Natural killer cell treated with Interleukin-12 subunit alpha and Interleukin-12 subunit beta and Interleukin-15 and Interleukin-18, amount 100 ng/mL, for 72 hours (primary cell): ENCODE results near the gene CLCN5. TPM values are rescaled to one million over a fixed set of nuclear protein-coding genes. Genes with fewer than 3 reads are reported as not detected.

Experiments used
- ATAC-seq, 2 donors: fragments of 150-1000 bp; cut with Tn5 transposase in 1 of 2; sonication (Bioruptor Pico), chemical (Tn5 transposase) in 1 of 2; 2 replicates each; pipeline ENCODE4 v1.10.0; 2021
- DNase-seq: peaks from one replicate; pipeline ENCODE4 v3.0.0; 2022; ENCODE audit warnings: low spot score
- H3K27ac Mint-ChIP-seq, 2 donors: 1 replicate in 1 of 2; 2 replicates in 1 of 2; pipeline ENCODE4 v1.8.0; 2022; ENCODE audit warnings: mixed read lengths in 2 of 2, mild to moderate bottlenecking in 1 of 2, moderate library complexity in 1 of 2
- H3K27me3 Mint-ChIP-seq, 2 donors: 1 replicate in 1 of 2; 2 replicates in 1 of 2; pipeline ENCODE4 v1.8.0; 2022; ENCODE audit warnings: mixed read lengths in 2 of 2
- H3K36me3 Mint-ChIP-seq: one replicate; pipeline ENCODE4 v1.8.0; 2022; ENCODE audit warnings: mixed read lengths
- H3K4me1 Mint-ChIP-seq, 2 donors: 1 replicate in 1 of 2; 2 replicates in 1 of 2; pipeline ENCODE4 v1.8.0; 2022; ENCODE audit warnings: low read depth in 2 of 2, mixed read lengths in 2 of 2, mild to moderate bottlenecking in 1 of 2
- H3K4me3 Mint-ChIP-seq: one replicate; pipeline ENCODE4 v1.8.0; 2022; ENCODE audit warnings: mixed read lengths
- H3K9me3 Mint-ChIP-seq: 2 replicates; pipeline ENCODE4 v1.8.0; 2022; ENCODE audit warnings: mixed read lengths
- total RNA-seq, 2 donors: library from RNA; stranded (reverse); gene quantifications; one replicate each; pipeline ENCODE4 v1.2.3, GENCODE V29; 2022

Gene CLCN5
- total RNA-seq, 2 donors from 2014 or later, result 3.8 to 6.2 TPM

DNA sequence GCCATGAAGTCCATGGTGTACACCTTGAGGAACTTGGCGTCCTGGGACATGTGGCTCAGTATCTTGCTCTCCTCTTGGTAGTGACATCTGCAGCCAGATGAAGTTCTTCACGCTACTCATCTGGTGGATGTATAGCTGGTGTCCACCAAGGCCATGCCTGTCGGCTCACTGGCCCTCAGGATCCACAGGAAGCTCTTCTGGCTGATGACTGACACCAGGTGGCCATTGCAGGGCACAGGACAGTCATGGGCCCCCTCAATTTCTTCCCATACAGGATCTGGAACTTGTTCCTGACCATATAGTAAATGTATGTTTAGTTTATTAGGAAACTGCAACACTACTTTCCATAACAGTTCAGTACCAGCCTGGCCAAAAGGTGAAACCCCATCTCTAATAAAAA lies 10.3 kb upstream of the CLCN5 start:
- H3K4me3 Mint-ChIP-seq, result no peak overlapping the region
- no peak for DNase-seq
- peaks cover 0 to 8% of the 10 kb centered on the region in 2 donors for H3K4me1 Mint-ChIP-seq
- H3K9me3 Mint-ChIP-seq, result no peaks in the 10 kb centered on the region
- no peak for ATAC-seq
- no peak overlapping the region for H3K27ac Mint-ChIP-seq
- H3K36me3 Mint-ChIP-seq, result no peaks in the 10 kb centered on the region
- H3K27me3 Mint-ChIP-seq, result peaks cover 13 to 19% of the 10 kb centered on the region in 2 donors

DNA sequence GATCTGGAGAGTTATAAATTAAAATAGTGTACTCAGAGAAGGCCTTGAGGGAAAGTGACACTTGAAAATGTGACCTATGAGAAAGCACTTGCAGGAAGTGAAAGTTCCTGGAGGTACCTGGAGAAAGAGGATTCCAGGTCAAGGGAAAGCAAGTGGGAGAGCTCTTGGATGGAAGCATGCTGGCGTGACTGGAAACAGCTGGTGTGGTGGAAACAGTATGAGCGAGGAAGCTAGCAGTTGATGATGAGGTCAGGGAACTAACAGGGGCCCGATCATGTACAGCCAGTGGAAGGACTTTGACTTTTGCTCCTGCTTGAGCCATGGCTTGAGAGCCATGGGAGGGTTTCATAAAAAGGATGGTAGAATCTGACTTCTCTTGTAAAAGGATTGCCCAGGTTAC lies 9.5 kb upstream of the CLCN5 start:
- Mint-ChIP-seq H3K27me3 (peaks cover 10 to 16% of the 10 kb centered on the region in 2 donors), H3K4me1 (peaks cover 0 to 8% of the 10 kb centered on the region in 2 donors), H3K4me3 (no peak overlapping the region), H3K9me3 (no peaks in the 10 kb centered on the region), H3K36me3 (no peaks in the 10 kb centered on the region), H3K27ac (no peak overlapping the region)
- no peak for DNase-seq
- no peak for ATAC-seq

GRCh38 chrX:49915361-49916222 lies 6.8 kb upstream of the CLCN5 start:
- no peaks in the 10 kb centered on the region for H3K9me3 Mint-ChIP-seq
- peaks cover 0 to 9% of the 10 kb centered on the region in 2 donors for H3K27me3 Mint-ChIP-seq
- DNase-seq, result peak; percentile 71
- H3K36me3 Mint-ChIP-seq, result no peaks in the 10 kb centered on the region
- H3K4me1 Mint-ChIP-seq, result no peaks in the 10 kb centered on the region
- no peak overlapping the region for H3K27ac Mint-ChIP-seq
- H3K4me3 Mint-ChIP-seq, result no peak overlapping the region
- peak in 1 of 2 donors; percentile 67 for ATAC-seq

DNA sequence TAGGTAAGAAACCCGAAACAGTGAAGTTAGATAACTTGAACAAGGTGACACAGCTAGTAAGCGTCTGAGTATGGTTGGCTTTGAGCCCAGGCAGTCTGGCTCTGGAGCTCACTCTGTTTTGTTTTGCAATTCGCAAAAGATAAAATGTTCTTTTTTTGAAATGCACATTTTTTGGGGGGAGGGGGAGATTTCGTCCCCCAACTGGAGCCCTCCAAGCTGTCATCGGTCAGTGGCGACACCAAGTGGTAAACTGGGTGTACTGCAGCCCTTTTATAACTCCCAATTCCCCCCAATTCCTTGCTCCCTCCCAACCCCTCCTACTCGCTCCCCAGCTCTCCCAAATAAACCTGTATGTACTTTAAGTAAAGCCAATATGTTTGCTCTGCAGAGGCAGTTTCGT lies 2.8 kb upstream of the CLCN5 start:
- DNase-seq (no peak), ATAC-seq (no peak)
- H3K4me3 Mint-ChIP-seq, result no peak overlapping the region
- no peaks in the 10 kb centered on the region for H3K9me3 Mint-ChIP-seq
- no peaks in the 10 kb centered on the region for H3K36me3 Mint-ChIP-seq
- no peak overlapping the region for H3K27ac Mint-ChIP-seq
- H3K27me3 Mint-ChIP-seq, result peaks cover 0 to 9% of the 10 kb centered on the region in 2 donors
- H3K4me1 Mint-ChIP-seq, result no peaks in the 10 kb centered on the region

DNA sequence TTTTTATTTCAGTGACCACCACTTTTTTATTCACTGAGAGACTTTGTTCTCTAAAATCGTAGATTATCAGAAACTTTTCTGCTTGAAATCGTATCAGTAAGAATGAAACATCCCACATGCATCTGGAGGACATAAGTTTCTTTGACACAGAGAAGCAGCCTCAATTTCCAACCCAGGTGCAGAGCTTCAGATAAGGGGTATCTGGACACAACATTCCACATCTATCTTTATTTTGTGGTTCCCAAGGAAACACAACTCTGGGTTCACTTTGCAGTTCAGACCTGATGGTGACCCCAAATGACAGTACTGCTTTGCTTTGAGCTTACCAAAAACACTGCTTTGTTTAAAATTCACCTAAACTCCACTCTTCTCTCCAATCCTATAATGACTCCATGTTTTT lies 1.3 kb upstream of the CLCN5 start:
- no peaks in the 10 kb centered on the region for H3K9me3 Mint-ChIP-seq
- no peak for ATAC-seq
- DNase-seq, result no peak
- H3K27ac Mint-ChIP-seq, result no peak overlapping the region
- H3K27me3 Mint-ChIP-seq, result peaks cover 0 to 9% of the 10 kb centered on the region in 2 donors
- no peaks in the 10 kb centered on the region for H3K4me1 Mint-ChIP-seq
- H3K4me3 Mint-ChIP-seq, result no peak overlapping the region
- H3K36me3 Mint-ChIP-seq, result peaks cover 1% of the 10 kb centered on the region

- Mint-ChIP-seq H3K4me3 (no peak overlapping the region), H3K9me3 (no peaks in the 10 kb centered on the region), H3K27me3 (peaks cover 0 to 6% of the 10 kb centered on the region in 2 donors), H3K27ac (no peak overlapping the region), H3K36me3 (peaks cover 7% of the 10 kb centered on the region), H3K4me1 (no peaks in the 10 kb centered on the region)
- no peak for DNase-seq
- no peak for ATAC-seq
These were observed 2.8 kb downstream of the CLCN5 start for GRCh38 chrX:49925176-49925575.

GRCh38 chrX:49930039-49930438 lies 7.6 kb downstream of the CLCN5 start:
- no peak overlapping the region for H3K4me3 Mint-ChIP-seq
- H3K36me3 Mint-ChIP-seq, result peaks cover 7% of the 10 kb centered on the region
- H3K4me1 Mint-ChIP-seq, result no peaks in the 10 kb centered on the region
- no peak for ATAC-seq
- no peak for DNase-seq
- peaks cover 0 to 6% of the 10 kb centered on the region in 2 donors for H3K27me3 Mint-ChIP-seq
- H3K27ac Mint-ChIP-seq, result no peak overlapping the region
- no peaks in the 10 kb centered on the region for H3K9me3 Mint-ChIP-seq

DNA sequence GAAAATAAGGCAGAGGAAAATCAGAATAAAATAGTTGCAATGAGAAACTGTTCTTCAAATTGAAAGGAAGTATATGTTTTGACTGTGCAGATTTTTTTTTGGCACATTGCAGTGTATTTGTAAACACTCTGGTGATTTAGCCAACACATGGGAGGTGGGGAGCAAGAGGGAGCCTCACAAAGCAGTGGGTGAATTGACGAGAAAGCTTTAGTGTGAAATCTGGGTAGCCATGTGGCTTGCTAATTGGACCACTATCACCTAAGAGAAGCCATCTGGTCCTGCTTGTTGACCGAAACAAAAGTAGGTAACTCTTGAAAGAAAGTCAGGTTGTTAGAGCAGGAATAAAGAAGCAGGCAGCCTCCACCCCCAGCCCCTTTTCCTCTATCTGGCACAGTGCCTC lies 10.4 kb downstream of the CLCN5 start:
- Mint-ChIP-seq H3K27ac (no peak overlapping the region), H3K27me3 (no peaks in the 10 kb centered on the region), H3K9me3 (no peaks in the 10 kb centered on the region), H3K4me1 (no peaks in the 10 kb centered on the region), H3K36me3 (no peaks in the 10 kb centered on the region), H3K4me3 (no peak overlapping the region)
- ATAC-seq, result no peak
- no peak for DNase-seq

- Mint-ChIP-seq H3K36me3 (no peaks in the 10 kb centered on the region), H3K27ac (no peak overlapping the region), H3K27me3 (no peaks in the 10 kb centered on the region), H3K4me3 (no peak overlapping the region), H3K4me1 (no peaks in the 10 kb centered on the region), H3K9me3 (no peaks in the 10 kb centered on the region)
- DNase-seq (no peak), ATAC-seq (no peak)
These were observed 11.8 kb downstream of the CLCN5 start for GRCh38 chrX:49934148-49934547.

- Mint-ChIP-seq H3K4me3 (no peak overlapping the region), H3K27ac (no peak overlapping the region)
These were observed 12.3 kb downstream of the CLCN5 start for GRCh38 chrX:49934729-49935128.

GRCh38 chrX:49947781-49948180 lies 25.4 kb downstream of the CLCN5 start:
- Mint-ChIP-seq H3K36me3 (no peaks in the 10 kb centered on the region), H3K9me3 (no peaks in the 10 kb centered on the region), H3K4me3 (no peak overlapping the region), H3K27ac (no peak overlapping the region), H3K4me1 (no peaks in the 10 kb centered on the region), H3K27me3 (peaks cover 0 to 3% of the 10 kb centered on the region in 2 donors)
- no peak for DNase-seq
- ATAC-seq, result no peak

More at GRCh38 chrX:49934729-49935128, 12.3 kb downstream of the CLCN5 start:
- Mint-ChIP-seq H3K4me1 (no peaks in the 10 kb centered on the region), H3K36me3 (no peaks in the 10 kb centered on the region), H3K9me3 (no peaks in the 10 kb centered on the region), H3K27me3 (no peaks in the 10 kb centered on the region)
- no peak for ATAC-seq
- DNase-seq, result no peak

GRCh38 chrX:49949961-49950360 lies 27.6 kb downstream of the CLCN5 start:
- H3K27ac Mint-ChIP-seq, result no peak overlapping the region
- H3K4me3 Mint-ChIP-seq, result no peak overlapping the region
- no peak for DNase-seq
- ATAC-seq, result no peak
- no peaks in the 10 kb centered on the region for H3K9me3 Mint-ChIP-seq
- peaks cover 0 to 3% of the 10 kb centered on the region in 2 donors for H3K27me3 Mint-ChIP-seq
- H3K36me3 Mint-ChIP-seq, result no peaks in the 10 kb centered on the region
- H3K4me1 Mint-ChIP-seq, result no peaks in the 10 kb centered on the region

GRCh38 chrX:49951524-49952193 lies 29.3 kb downstream of the CLCN5 start:
- ATAC-seq (no peak), DNase-seq (no peak)
- H3K27me3 Mint-ChIP-seq, result peaks cover 0 to 3% of the 10 kb centered on the region in 2 donors
- H3K4me1 Mint-ChIP-seq, result no peaks in the 10 kb centered on the region
- no peak overlapping the region for H3K27ac Mint-ChIP-seq
- no peaks in the 10 kb centered on the region for H3K36me3 Mint-ChIP-seq
- H3K4me3 Mint-ChIP-seq, result no peak overlapping the region
- H3K9me3 Mint-ChIP-seq, result no peaks in the 10 kb centered on the region

GRCh38 chrX:49956313-49956712 lies 33.9 kb downstream of the CLCN5 start:
- Mint-ChIP-seq H3K27ac (no peak overlapping the region), H3K4me1 (no peaks in the 10 kb centered on the region), H3K4me3 (no peak overlapping the region), H3K36me3 (no peaks in the 10 kb centered on the region), H3K9me3 (no peaks in the 10 kb centered on the region), H3K27me3 (no peaks in the 10 kb centered on the region)
- DNase-seq, result no peak
- no peak for ATAC-seq
